Measurements from ENCODE around the gene MAP3K14. TPM values are rescaled to one million over a fixed set of nuclear protein-coding genes. Genes with fewer than 3 reads are reported as not detected.

Gene MAP3K14
- total and polyA plus RNA-seq, 10 of the 15 experiments (the other 5 are each of a cell fraction or from before 2014, with no cell fraction given): 2.1 to 33.3 (median 19.7) TPM

GRCh38 chr17:45274033-45274432 is 42.8 kb downstream of the MAP3K14 start (continued):
- TF ChIP-seq ATF2 (IDR thresholded peaks at IDR 0.05; ENCODE audit: low read length) (no peak), ZSCAN29 (IDR thresholded peaks at IDR 0.05) (no peak), KDM1A (IDR thresholded peaks at IDR 0.05; ENCODE audit: borderline replicate concordance) (no peak), EED (IDR thresholded peaks at IDR 0.05; ENCODE audit: low read depth) (no peak), RAD51 (IDR thresholded peaks at IDR 0.05) (no peak), IKZF1 (conservative IDR thresholded peaks at IDR 0.05) (no peak), GATAD2B (conservative IDR thresholded peaks at IDR 0.05; ENCODE audit: low read depth) (no peak), USF2 (IDR thresholded peaks at IDR 0.05; ENCODE audit: borderline replicate concordance, low read depth, low read length) (no peak), ESRRA (IDR thresholded peaks at IDR 0.05; ENCODE audit: low read length) (no peak)
- TF ChIP-seq, protein P1, sequence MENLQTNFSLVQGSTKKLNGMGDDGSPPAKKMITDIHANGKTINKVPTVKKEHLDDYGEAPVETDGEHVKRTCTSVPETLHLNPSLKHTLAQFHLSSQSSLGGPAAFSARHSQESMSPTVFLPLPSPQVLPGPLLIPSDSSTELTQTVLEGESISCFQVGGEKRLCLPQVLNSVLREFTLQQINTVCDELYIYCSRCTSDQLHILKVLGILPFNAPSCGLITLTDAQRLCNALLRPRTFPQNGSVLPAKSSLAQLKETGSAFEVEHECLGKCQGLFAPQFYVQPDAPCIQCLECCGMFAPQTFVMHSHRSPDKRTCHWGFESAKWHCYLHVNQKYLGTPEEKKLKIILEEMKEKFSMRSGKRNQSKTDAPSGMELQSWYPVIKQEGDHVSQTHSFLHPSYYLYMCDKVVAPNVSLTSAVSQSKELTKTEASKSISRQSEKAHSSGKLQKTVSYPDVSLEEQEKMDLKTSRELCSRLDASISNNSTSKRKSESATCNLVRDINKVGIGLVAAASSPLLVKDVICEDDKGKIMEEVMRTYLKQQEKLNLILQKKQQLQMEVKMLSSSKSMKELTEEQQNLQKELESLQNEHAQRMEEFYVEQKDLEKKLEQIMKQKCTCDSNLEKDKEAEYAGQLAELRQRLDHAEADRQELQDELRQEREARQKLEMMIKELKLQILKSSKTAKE (IDR thresholded peaks at IDR 0.05; ENCODE audit: low read depth, poor library complexity, severe bottlenecking): no peak
- TF ChIP-seq, protein P2, sequence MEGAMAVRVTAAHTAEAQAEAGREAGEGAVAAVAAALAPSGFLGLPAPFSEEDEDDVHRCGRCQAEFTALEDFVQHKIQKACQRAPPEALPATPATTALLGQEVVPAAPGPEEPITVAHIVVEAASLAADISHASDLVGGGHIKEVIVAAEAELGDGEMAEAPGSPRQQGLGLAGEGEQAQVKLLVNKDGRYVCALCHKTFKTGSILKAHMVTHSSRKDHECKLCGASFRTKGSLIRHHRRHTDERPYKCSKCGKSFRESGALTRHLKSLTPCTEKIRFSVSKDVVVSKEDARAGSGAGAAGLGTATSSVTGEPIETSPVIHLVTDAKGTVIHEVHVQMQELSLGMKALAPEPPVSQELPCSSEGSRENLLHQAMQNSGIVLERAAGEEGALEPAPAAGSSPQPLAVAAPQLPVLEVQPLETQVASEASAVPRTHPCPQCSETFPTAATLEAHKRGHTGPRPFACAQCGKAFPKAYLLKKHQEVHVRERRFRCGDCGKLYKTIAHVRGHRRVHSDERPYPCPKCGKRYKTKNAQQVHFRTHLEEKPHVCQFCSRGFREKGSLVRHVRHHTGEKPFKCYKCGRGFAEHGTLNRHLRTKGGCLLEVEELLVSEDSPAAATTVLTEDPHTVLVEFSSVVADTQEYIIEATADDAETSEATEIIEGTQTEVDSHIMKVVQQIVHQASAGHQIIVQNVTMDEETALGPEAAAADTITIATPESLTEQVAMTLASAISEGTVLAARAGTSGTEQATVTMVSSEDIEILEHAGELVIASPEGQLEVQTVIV (IDR thresholded peaks at IDR 0.05; ENCODE audit: borderline replicate concordance, partially characterized antibody): no peak
- TF ChIP-seq, protein P3, sequence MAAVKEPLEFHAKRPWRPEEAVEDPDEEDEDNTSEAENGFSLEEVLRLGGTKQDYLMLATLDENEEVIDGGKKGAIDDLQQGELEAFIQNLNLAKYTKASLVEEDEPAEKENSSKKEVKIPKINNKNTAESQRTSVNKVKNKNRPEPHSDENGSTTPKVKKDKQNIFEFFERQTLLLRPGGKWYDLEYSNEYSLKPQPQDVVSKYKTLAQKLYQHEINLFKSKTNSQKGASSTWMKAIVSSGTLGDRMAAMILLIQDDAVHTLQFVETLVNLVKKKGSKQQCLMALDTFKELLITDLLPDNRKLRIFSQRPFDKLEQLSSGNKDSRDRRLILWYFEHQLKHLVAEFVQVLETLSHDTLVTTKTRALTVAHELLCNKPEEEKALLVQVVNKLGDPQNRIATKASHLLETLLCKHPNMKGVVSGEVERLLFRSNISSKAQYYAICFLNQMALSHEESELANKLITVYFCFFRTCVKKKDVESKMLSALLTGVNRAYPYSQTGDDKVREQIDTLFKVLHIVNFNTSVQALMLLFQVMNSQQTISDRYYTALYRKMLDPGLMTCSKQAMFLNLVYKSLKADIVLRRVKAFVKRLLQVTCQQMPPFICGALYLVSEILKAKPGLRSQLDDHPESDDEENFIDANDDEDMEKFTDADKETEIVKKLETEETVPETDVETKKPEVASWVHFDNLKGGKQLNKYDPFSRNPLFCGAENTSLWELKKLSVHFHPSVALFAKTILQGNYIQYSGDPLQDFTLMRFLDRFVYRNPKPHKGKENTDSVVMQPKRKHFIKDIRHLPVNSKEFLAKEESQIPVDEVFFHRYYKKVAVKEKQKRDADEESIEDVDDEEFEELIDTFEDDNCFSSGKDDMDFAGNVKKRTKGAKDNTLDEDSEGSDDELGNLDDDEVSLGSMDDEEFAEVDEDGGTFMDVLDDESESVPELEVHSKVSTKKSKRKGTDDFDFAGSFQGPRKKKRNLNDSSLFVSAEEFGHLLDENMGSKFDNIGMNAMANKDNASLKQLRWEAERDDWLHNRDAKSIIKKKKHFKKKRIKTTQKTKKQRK (IDR thresholded peaks at IDR 0.05; ENCODE audit: low read depth, low read length): no peak

All from GM12878 (cell line).